GM12891 (cell line): ENCODE results near the gene HMGB1.

Source experiments
- POLR2A ChIP-seq: IDR thresholded peaks from 2 replicates; pipeline ENCODE4 v1.6.1; 2011; ENCODE audit warnings: low read depth, low read length, control low read depth
- POLR2AphosphoS5 ChIP-seq: IDR thresholded peaks from 2 replicates; pipeline ENCODE4 v1.6.1; 2011; ENCODE audit warnings: low read depth, low read length, control low read depth

GRCh38 chr13:30418075-30418716, 47.5 kb downstream of the HMGB1 start:
- TF ChIP-seq POLR2A = no peak
- TF ChIP-seq POLR2AphosphoS5 = no peak
